ACC112 (cell line): ENCODE data around the gene HDAC4.

Experiments
- H2AFZ ChIP-seq: fragments of 200-600 bp; sonication (generic); one replicate; pipeline ENCODE4 v1.6.0; 2017; ENCODE audit warnings: antibody characterized with exemption, low read length; ENCODE audit not compliant: unreplicated experiment
- H3K27ac ChIP-seq: fragments of 200-600 bp; sonication (generic); 2 replicates; pipeline ENCODE4 v1.5.1; 2014; ENCODE audit warnings: low read depth, mild to moderate bottlenecking, antibody characterized with exemption, low read length, moderate library complexity
- H3K27me3 ChIP-seq: fragments of 200-600 bp; sonication (generic); 2 replicates; pipeline ENCODE4 v1.6.1; 2014; ENCODE audit warnings: mild to moderate bottlenecking, antibody characterized with exemption, low read length, moderate library complexity, mixed read lengths; ENCODE audit not compliant: insufficient read depth
- H3K36me3 ChIP-seq: fragments of 200-600 bp; sonication (generic); 2 replicates; pipeline ENCODE4 v1.6.1; 2016; ENCODE audit warnings: mild to moderate bottlenecking, antibody characterized with exemption, low read length, moderate library complexity, mixed read lengths; ENCODE audit not compliant: insufficient read depth
- H3K4me1 ChIP-seq: fragments of 200-600 bp; sonication (generic); one replicate; pipeline ENCODE4 v1.6.1; 2016; ENCODE audit warnings: low read length, mixed read lengths; ENCODE audit not compliant: insufficient read depth, unreplicated experiment, control insufficient read depth
- H3K4me3 ChIP-seq: fragments of 200-600 bp; sonication (generic); 2 replicates; pipeline ENCODE4 v1.5.1; 2014; ENCODE audit warnings: mild to moderate bottlenecking, low read depth, low read length
- H3K79me2 ChIP-seq: fragments of 200-600 bp; sonication (generic); one replicate; pipeline ENCODE4 v1.6.0; 2016; ENCODE audit warnings: low read length; ENCODE audit not compliant: control insufficient read depth, unreplicated experiment, insufficient read depth

The HDAC4 gene

GRCh38 chr2:239303711-239304532 lies 96.9 kb downstream of the HDAC4 start:
- no peaks in the 10 kb centered on the region for H3K36me3 ChIP-seq
- H3K27ac ChIP-seq = no peak overlapping the region
- no peaks in the 10 kb centered on the region for H3K27me3 ChIP-seq
- H3K4me1 ChIP-seq = peaks cover 9% of the 10 kb centered on the region
- no peak overlapping the region for H2AFZ ChIP-seq
- peaks cover 6% of the 10 kb centered on the region for H3K79me2 ChIP-seq
- no peak overlapping the region for H3K4me3 ChIP-seq

DNA sequence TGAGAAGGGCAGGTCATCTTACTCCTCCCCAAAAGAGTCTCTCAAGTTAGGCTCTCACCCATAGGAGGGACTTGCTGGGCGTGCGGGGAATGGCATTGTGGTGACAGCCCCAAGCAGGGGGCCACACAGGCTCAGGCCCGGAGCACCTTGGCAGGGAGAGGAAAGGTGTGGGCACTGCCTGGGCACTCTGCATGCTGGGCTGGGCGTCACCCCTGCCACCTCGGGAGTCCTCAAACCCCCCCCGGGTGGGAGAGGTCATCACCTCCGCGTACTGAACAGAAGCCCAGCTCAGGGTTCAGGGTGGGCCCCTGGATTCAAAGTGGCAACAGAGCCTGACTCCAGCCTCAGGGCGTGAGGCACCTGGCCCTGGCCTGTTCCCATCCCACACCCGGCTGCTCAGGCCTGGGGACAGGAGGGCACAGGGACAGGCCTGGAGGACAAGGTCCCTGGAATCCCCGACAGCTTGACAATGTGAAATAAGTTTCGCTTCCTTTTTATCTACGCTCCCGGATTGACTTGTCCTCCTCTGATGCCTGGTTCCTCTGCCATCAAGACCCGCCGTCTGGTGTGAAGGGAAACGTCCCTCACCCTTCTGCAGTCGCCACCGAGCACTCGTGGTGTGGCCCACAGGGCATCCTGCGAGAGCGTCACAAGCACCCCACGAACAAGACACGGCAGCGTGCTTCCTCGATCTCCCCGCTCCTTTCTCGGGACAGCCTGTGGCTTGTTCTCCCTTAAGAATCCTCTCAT lies 97.8 kb downstream of the HDAC4 start:
- no peak overlapping the region for H2AFZ ChIP-seq
- no peak overlapping the region for H3K27ac ChIP-seq
- no peaks in the 10 kb centered on the region for H3K36me3 ChIP-seq
- H3K27me3 ChIP-seq = no peaks in the 10 kb centered on the region
- H3K4me3 ChIP-seq = no peak overlapping the region
- H3K4me1 ChIP-seq = peaks cover 2% of the 10 kb centered on the region
- H3K79me2 ChIP-seq = peaks cover 5% of the 10 kb centered on the region

GRCh38 chr2:239302083-239302807 lies 98.6 kb downstream of the HDAC4 start:
- Histone ChIP-seq H3K27me3 (no peaks in the 10 kb centered on the region), H3K4me1 (no peaks in the 10 kb centered on the region), H3K36me3 (no peaks in the 10 kb centered on the region), H3K27ac (no peak overlapping the region), H3K4me3 (no peak overlapping the region), H2AFZ (no peak overlapping the region), H3K79me2 (peaks cover 5% of the 10 kb centered on the region)

- no peak overlapping the region for H2AFZ ChIP-seq
- H3K4me3 ChIP-seq = 0 out of 2 replicates have a peak overlapping the region, but pooled peaks have one; percentile 36
- H3K79me2 ChIP-seq = peaks cover 2% of the 10 kb centered on the region
- no peaks in the 10 kb centered on the region for H3K4me1 ChIP-seq
- H3K27ac ChIP-seq = no peak overlapping the region
- no peaks in the 10 kb centered on the region for H3K27me3 ChIP-seq
- no peaks in the 10 kb centered on the region for H3K36me3 ChIP-seq
Measured at GRCh38 chr2:239300871-239301735, 99.7 kb downstream of the HDAC4 start.

- peaks cover 2% of the 10 kb centered on the region for H3K79me2 ChIP-seq
Measured at GRCh38 chr2:239300242-239300641, 100.6 kb downstream of the HDAC4 start.

GRCh38 chr2:239299218-239299939 lies 101.4 kb downstream of the HDAC4 start:
- no peak overlapping the region for H2AFZ ChIP-seq

More at GRCh38 chr2:239300242-239300641, 100.6 kb downstream of the HDAC4 start:
- Histone ChIP-seq H3K4me1 (no peaks in the 10 kb centered on the region), H3K4me3 (0 out of 2 replicates have a peak overlapping the region, but pooled peaks have one; percentile 36), H3K27me3 (no peaks in the 10 kb centered on the region), H3K27ac (no peak overlapping the region), H3K36me3 (no peaks in the 10 kb centered on the region), H2AFZ (no peak overlapping the region)

DNA sequence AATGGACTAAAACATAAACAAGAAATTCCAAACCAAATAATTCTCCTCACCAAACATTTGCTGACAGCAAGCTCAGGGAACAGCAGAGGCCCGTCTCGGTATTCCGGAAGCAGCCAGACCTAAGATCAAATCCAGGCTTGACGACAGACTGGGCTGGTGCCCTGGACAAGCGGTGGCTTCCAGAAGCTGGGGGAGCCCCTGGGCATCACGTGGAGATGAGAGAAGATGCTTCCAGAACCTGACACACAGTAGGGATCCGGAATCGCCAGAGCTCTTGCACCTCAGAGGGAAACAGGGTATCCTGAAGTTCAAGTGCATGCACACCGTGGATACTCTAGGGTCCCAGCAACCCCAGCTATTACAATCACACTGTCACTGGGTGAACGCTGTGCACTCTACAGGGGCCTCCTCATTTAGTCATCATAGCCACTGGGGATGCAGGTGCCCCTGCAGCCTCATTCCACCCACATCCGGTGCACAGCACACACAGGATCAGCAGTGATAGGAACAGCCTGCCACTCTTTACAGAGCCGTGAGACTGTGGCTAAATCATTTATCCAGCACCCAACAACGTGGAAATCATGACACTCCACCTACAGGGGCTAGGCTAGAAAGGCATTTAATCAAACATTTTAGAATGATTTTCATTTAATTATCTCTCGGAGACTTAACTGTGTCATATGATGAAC lies 102.6 kb downstream of the HDAC4 start:
- Histone ChIP-seq H3K27ac (no peak overlapping the region), H3K4me1 (no peaks in the 10 kb centered on the region), H3K79me2 (peaks cover 2% of the 10 kb centered on the region)

More at GRCh38 chr2:239299218-239299939, 101.4 kb downstream of the HDAC4 start:
- H3K4me1 ChIP-seq = no peaks in the 10 kb centered on the region
- H3K27ac ChIP-seq = no peak overlapping the region
- peaks cover 2% of the 10 kb centered on the region for H3K79me2 ChIP-seq
- H3K27me3 ChIP-seq = no peaks in the 10 kb centered on the region
- H3K36me3 ChIP-seq = no peaks in the 10 kb centered on the region
- H3K4me3 ChIP-seq = no peak overlapping the region

DNA sequence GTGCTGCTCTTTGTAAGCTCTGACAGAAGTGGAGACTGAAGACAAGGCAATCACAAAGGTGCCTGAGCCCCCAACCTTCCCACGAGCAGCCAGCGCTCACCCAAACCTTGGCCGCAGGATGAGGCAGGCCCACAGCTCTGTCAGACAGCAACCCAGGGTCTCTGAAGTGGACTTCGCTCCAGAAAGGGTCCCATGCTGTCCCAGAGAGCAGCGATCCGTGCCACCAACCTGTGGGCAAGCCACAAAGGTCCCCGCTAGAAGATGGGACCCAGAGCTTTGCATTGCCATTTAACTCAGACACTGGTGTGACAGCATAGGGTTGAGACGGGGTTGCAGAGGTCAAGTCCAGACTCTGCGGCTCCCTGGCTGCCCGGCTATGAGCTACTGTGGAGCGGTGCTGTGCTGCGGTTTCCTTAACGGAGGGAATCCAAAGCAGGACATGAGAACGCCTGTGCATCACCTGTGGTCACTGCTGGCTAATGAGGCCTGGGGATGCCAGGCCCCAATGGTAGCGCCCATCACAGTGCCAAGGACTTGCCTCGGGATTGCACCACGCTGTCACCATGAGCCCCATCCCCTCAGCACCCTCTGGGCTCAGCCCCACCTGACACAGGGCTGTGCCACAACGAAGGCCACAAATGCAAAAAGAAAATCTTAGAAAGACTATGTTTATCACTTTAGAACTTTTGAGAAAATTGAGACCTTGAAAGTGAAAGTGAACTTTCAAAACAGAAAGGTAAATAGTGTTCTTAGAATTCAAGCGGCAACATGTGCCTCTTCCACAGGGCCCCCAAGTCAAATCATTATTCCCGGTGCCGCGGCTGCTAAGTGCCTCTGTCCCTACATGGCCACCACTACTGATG lies 103.4 kb downstream of the HDAC4 start:
- Histone ChIP-seq H3K4me3 (no peak overlapping the region), H3K27me3 (no peaks in the 10 kb centered on the region), H2AFZ (no peak overlapping the region), H3K36me3 (no peaks in the 10 kb centered on the region), H3K27ac (no peak overlapping the region), H3K79me2 (peaks cover 2% of the 10 kb centered on the region), H3K4me1 (no peaks in the 10 kb centered on the region)

More for the DNA sequence above, 102.6 kb downstream of the HDAC4 start:
- Histone ChIP-seq H2AFZ (no peak overlapping the region), H3K27me3 (no peaks in the 10 kb centered on the region), H3K4me3 (no peak overlapping the region), H3K36me3 (no peaks in the 10 kb centered on the region)
